Aorta (tissue), 5 donors: ENCODE results near the gene LHX8. TPM values are rescaled to one million over a fixed set of nuclear protein-coding genes. Genes with fewer than 3 reads are reported as not detected.
"Not testable (repeated sequence)": the region's sequence is repeated elsewhere in the genome, so short reads cannot be mapped to it uniquely, and the experiment has no call there.

Source experiments
- ATAC-seq: fragments of 200-7000 bp; cut with Tn5 transposase; one replicate; pipeline ENCODE4 v1.9.1; 2022; ENCODE audit warnings: moderate library complexity; ENCODE audit not compliant: low FRiP score
- DNase-seq, 2 donors: peaks; one replicate each; pipeline ENCODE4 v3.0.0-alpha.2; 2020
- H3K27ac ChIP-seq, 2 donors: one replicate each; pipeline ENCODE4 v1.5.1; 2013; ENCODE audit warnings: low read length in 2 of 2, mild to moderate bottlenecking in 2 of 2, moderate library complexity in 2 of 2, control low read depth in 1 of 2, inconsistent platforms in 1 of 2, low read depth in 1 of 2
- H3K27me3 ChIP-seq, 2 donors: one replicate each; pipeline ENCODE4 v1.6.1; 2013; ENCODE audit warnings: control low read depth in 1 of 2, low read length in 1 of 2, mild to moderate bottlenecking in 1 of 2, moderate library complexity in 1 of 2; ENCODE audit not compliant: insufficient read depth in 2 of 2, control insufficient read depth in 1 of 2
- H3K36me3 ChIP-seq, 2 donors: one replicate each; pipeline ENCODE4 v1.6.1; 2013; ENCODE audit warnings: control low read depth in 1 of 2, low read length in 1 of 2, mild to moderate bottlenecking in 1 of 2; ENCODE audit not compliant: insufficient read depth in 2 of 2, control insufficient read depth in 1 of 2
- H3K4me1 ChIP-seq, 2 donors: one replicate each; pipeline ENCODE4 v1.6.1; 2013; ENCODE audit warnings: low read length in 2 of 2, control low read depth in 1 of 2, mild to moderate bottlenecking in 1 of 2, moderate library complexity in 1 of 2; ENCODE audit not compliant: insufficient read depth in 2 of 2, control insufficient read depth in 1 of 2
- H3K4me3 ChIP-seq, 2 donors: one replicate each; pipeline ENCODE4 v1.5.1; 2013; ENCODE audit warnings: low read length in 2 of 2, control low read depth in 1 of 2, mild to moderate bottlenecking in 1 of 2
- H3K9me3 ChIP-seq: one replicate; pipeline ENCODE4 v1.6.1; 2013; ENCODE audit warnings: mild to moderate bottlenecking, low read length; ENCODE audit not compliant: control insufficient read depth
- WGBS, 2 donors: extraction: QIAGEN DNeasy Blood & Tissue Kit; methylation state at CpG; one replicate each; pipeline ENCODE4 v1.1.7; 2013; 5-methylcytosine and 5-hydroxymethylcytosine counted together
- intact Hi-C, 2 donors: fragments of 100-400 bp; cut with DNase I; formaldehyde crosslinking; loops; one replicate each; pipeline versions ENCODE4 v1.14.2 to v1.15.0; 2022
- long read RNA-seq, 2 donors: library from polyadenylated mRNA; unstranded; transcript quantifications; one replicate each; pipeline ENCODE4 v2.0.0, GENCODE V29; 2020 to 2021
- polyA plus RNA-seq, 2 donors: library from polyadenylated mRNA; stranded (reverse); fragments of 200-250 nt; gene quantifications; one replicate each; pipeline ENCODE4 v1.2.3, GENCODE V29; 2013
- total RNA-seq, 2 donors: library from RNA; stranded (reverse); fragmentation: NEBNext Ultra II Directional; extraction: Animal tissue kit (Norgen Biotek cat#: 25700); gene quantifications; one replicate each; pipeline ENCODE4 v1.2.1, GENCODE V29; 2021
- donor health status: healthy with polysubstance abuse.
- donor health status: Bipolar disorder and iron deficiency.
- donor health status: DM: no; HTN: no; CAD: no.
- donor health status: DM: no; HTN: no; CAD: no.
- donor health status: DM: yes; HTN: yes; CAD: no.

Gene LHX8
- not detected for total RNA-seq
- not detected for polyA plus RNA-seq
- long read RNA-seq, donor 1 = 0 reads
- long read RNA-seq, donor 2 = 0 reads

DNA sequence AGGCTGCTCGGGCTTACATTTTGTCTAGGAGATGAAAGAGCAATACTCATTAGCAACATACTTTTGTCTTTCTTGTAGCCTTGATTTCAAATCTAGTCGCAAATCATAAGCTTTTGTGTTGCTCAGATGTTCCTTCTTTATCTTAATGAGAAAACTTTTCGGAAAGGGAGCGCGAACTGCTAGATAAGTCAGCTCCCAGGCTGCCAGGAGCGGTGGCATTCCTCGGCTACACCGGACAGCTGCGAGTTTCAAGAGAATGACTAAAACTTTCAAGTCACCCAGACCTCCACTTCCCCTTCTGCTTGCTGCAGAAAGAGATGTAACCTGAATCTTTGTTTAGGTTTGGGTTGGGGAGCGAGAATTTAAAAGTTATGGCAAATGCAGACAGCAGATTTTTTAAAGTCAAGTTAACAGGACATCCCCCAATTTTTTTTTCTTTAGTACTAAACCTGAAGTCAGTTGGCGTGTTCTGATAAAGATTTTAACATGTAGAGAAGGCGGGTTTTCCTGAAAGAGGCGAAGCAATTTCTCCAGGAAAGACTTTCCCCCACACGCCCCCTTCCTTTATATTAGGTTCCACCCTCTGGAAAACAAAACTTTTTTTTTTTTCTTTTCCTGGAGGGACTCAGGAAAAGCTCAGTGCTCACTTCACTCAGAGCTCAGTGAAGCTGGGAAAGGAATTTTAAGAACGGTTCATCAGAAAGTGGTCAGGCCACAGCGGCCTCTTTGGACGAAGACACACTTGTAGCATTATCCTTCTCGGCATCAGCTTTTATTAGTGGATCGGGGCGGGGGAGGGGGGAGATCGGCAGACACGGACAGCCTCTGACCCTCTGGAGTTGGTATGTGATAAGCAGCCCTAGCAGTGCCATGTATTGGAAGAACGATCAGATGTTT, at the start of gene LHX8:
Gene LHX8, plus strand, starts transcription at position 639 of the 897 bp plus-strand sequence. CDS start 2,227 bp downstream, outside the sequence.
- 16 to 19% methylated on average over 23 of the region's 23 CpGs for WGBS, 2 donors
- Histone ChIP-seq H3K36me3 (no peaks in the 10 kb centered on the region), H3K4me1 (no peaks in the 10 kb centered on the region), H3K27ac (no peak within 1 kb of the TSS), H3K4me3 (peak within 1 kb of the TSS in 1 of 2 donors; percentile 2), H3K27me3 (peaks cover 0 to 2% of the 10 kb centered on the region in 2 donors), H3K9me3 (no peaks in the 10 kb centered on the region)
- DNase-seq (no peak), ATAC-seq (no peak)
- intact Hi-C loops = no loop called here

DNA sequence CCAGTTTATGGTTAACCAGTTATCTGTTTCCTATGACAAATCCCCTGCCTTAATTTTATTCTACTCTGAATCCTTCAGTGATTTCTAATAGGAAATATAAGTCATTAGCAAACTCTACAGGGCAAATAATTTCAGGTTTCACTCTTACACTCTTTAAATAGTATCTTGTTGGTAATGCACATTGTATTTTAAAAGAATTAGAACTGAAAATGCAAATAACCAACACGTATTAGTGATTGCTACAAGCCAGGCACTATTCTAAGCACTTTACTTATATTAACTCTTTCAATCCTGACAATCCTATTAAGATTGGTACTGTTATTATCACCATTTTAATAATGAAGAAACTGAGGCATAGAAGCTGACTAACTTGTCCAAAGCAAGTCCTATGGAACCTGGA, 48.3 kb upstream of the LHX8 start:
- Histone ChIP-seq H3K36me3 (no peaks in the 10 kb centered on the region), H3K27ac (no peak overlapping the region), H3K27me3 (no peaks in the 10 kb centered on the region), H3K4me3 (no peak overlapping the region), H3K4me1 (peaks cover 0 to 1% of the 10 kb centered on the region in 2 donors), H3K9me3 (no peaks in the 10 kb centered on the region)
- WGBS, 2 donors = 30 to 49% methylated on average over 1 of the region's 1 CpG
- no peak for ATAC-seq
- intact Hi-C loops = no loop called here
- no peak for DNase-seq

DNA sequence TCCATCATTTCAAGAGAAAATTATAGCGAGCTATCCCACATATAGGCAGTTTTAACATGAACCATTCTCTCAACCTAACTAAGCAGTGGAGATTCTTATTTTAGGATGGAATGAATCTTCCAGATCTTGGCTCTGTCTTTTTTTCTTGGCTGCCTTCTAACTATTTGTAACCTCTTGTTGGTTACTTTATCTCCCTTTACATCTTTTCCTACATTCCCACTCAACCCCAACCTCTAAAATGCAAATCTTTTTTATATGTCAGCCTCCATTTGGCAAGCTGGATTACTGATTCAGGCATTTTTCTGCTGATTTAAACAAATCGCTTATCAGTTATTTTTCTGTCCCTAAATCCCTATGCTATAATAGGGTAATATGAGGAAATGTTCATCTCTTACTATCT, 46.9 kb upstream of the LHX8 start:
- intact Hi-C loops = no loop called here
- WGBS, 2 donors = 86 to 90% methylated on average over 2 of the region's 2 CpGs
- Histone ChIP-seq H3K4me1 (peaks cover 0 to 1% of the 10 kb centered on the region in 2 donors), H3K27ac (no peak overlapping the region), H3K4me3 (no peak overlapping the region), H3K27me3 (no peaks in the 10 kb centered on the region), H3K36me3 (no peaks in the 10 kb centered on the region), H3K9me3 (no peaks in the 10 kb centered on the region)
- DNase-seq (no peak), ATAC-seq (no peak)

DNA sequence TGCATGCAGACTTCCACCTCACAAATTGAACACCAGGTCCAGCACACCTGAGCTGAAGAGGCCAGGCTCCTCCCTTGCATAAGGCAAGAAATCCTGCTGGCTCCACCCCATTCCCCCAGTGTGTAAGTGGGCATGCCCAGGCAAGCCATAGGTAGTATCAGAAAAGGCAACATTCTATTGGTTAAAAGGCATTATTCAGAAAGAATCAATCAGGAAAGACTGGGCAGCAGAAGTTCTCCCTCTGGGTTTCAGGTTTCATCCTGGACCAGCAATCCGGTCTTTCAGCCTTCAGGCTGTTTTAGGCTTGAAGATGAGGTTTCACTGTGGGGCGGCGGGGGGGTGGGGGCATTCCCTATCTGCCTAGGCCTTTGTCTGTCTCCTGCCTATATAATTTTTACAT, 42.0 kb upstream of the LHX8 start:
- intact Hi-C loops = no loop called here

DNA sequence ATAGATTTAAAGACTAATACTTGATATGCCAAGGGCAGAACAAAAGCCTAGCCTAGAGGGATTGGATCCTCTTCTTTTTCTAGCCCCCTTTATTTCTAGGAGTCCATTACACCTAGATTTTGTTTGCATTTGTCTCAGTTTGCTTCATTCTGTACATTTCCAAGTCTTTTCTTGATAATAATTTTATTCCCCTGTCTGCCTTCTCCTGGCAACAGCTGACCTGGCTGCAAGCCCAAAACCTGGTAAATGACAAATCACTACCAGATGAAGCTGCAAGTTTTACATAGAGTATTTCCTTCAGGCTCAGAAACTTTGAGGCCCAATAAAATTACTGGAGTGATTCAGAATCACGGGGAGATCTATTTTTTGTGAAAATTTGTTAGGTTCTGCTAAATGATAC, 36.5 kb upstream of the LHX8 start:
- DNase-seq = no peak
- intact Hi-C loops = no loop called here
- H3K36me3 ChIP-seq = no peaks in the 10 kb centered on the region
- H3K27ac ChIP-seq = no peak overlapping the region
- H3K4me3 ChIP-seq = no peak overlapping the region
- H3K27me3 ChIP-seq = no peaks in the 10 kb centered on the region
- peaks cover 3% of the 10 kb centered on the region for H3K9me3 ChIP-seq
- 6 to 18% methylated on average over 1 of the region's 1 CpG for WGBS, 2 donors
- H3K4me1 ChIP-seq = no peaks in the 10 kb centered on the region
- ATAC-seq = no peak

More for the DNA sequence above, 42.0 kb upstream of the LHX8 start:
- H3K27me3 ChIP-seq = no peaks in the 10 kb centered on the region
- peaks cover 3% of the 10 kb centered on the region for H3K9me3 ChIP-seq
- H3K4me1 ChIP-seq = no peaks in the 10 kb centered on the region
- H3K4me3 ChIP-seq = no peak overlapping the region
- DNase-seq (no peak), ATAC-seq (no peak)
- H3K27ac ChIP-seq = no peak overlapping the region
- no peaks in the 10 kb centered on the region for H3K36me3 ChIP-seq
- 57 to 67% methylated on average over 3 of the region's 3 CpGs for WGBS, 2 donors

DNA sequence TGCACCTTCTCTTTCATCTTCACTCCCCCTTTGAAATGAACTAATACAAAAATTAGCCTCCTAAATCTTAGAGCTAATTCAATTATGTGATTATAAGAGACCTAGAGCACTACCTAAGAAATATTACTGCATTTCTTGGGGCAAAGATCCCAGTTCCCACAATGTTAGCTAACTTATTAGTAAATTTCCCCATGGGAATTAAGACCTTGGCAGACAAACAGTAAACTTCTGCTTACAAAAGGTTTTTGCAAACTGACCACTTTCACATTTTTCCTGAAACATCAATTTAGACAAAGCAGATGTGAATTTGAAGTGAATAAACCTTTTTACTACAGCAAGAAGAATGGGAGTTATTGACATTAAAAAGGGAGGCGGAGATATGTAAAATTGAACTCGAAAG, 34.6 kb upstream of the LHX8 start:
- H3K4me3 ChIP-seq = no peak overlapping the region
- H3K27ac ChIP-seq = no peak overlapping the region
- no peak for ATAC-seq
- no peaks in the 10 kb centered on the region for H3K4me1 ChIP-seq
- no peaks in the 10 kb centered on the region for H3K36me3 ChIP-seq
- H3K27me3 ChIP-seq = no peaks in the 10 kb centered on the region
- DNase-seq = no peak
- 71 to 83% methylated on average over 2 of the region's 2 CpGs for whole genome bisulfite sequencing, 2 donors
- intact Hi-C loops = no loop called here
- peaks cover 3% of the 10 kb centered on the region for H3K9me3 ChIP-seq

DNA sequence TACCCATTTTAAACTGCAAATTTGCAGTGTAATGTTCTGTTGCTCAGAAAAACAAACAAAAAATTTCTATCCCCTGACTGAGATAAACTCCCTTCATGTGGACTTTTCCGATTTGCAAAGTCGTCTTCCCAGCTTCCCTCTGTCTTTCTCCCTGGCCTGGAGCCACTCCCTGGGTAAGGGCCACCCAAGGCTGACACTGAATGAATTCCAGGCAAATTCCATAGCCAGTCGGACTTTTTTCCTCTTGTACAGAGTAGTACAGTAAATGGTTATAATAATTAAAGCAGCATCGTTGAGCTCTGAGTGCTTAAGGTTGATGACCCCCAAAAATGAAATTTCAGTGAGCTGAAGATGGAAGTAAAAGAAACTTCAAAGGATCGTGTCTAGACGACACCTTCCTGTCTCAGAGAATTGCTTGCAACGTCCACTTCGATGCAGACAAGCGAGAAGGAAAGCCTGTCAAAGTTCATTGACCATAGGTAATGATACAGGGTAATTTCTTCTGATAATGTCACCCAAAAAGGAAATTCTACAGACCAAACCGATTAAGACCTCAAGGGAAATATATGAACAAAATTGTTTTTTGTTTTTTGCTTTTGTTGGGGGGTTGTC, 33.6 kb upstream of the LHX8 start:
- peaks cover 3% of the 10 kb centered on the region for H3K9me3 ChIP-seq
- H3K27me3 ChIP-seq = no peaks in the 10 kb centered on the region
- 47 to 48% methylated on average over 10 of the region's 10 CpGs for WGBS, 2 donors
- DNase-seq = no peak
- H3K36me3 ChIP-seq = no peaks in the 10 kb centered on the region
- ATAC-seq = no peak
- H3K4me3 ChIP-seq = no peak overlapping the region
- intact Hi-C loops = no loop called here
- H3K4me1 ChIP-seq = no peaks in the 10 kb centered on the region
- no peak overlapping the region for H3K27ac ChIP-seq

DNA sequence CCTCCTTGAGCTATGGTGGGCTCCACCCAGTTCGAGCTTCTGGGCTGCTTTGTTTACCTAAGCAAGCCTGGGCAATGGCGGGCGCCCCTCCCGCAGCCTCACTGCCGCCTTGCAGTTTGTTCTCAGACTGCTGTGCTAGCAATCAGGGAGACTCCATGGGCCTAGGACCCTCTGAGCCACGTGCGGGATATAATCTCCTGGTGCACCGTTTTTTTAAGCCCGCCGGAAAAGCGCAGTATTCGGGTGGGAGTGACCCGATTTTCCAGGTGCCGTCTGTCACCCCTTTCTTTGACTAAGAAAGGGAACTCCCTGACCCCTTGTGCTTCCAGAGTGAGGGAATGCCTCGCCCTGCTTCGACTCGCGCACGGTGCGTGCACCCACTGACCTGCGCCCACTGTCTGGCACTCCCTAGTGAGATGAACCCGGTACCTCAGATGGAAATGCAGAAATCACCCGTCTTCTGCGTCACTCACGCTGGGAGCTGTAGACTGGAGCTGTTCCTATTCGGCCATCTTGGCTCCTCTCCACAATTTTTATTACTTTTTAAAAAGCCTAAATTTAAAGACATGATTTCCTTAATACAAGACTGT, 21.7 kb upstream of the LHX8 start:
- WGBS, 2 donors = 89 to 90% methylated on average over 23 to 26 of the region's 26 CpGs
- H3K27ac ChIP-seq, H3K36me3 ChIP-seq, intact Hi-C loops, H3K4me3 ChIP-seq, DNase-seq, H3K9me3 ChIP-seq, H3K27me3 ChIP-seq, H3K4me1 ChIP-seq, ATAC-seq: not testable (repeated sequence)
